Measurements from ENCODE around the gene NEK7. TPM values are rescaled to one million over a fixed set of nuclear protein-coding genes. Genes with fewer than 3 reads are reported as not detected.
"Not testable (repeated sequence)": the region's sequence is repeated elsewhere in the genome, so short reads cannot be mapped to it uniquely, and the experiment has no call there.

Gene NEK7
- total and polyA plus RNA-seq, 7 donors, result 15.2 to 312 (median 171) TPM

GRCh38 chr1:198124673-198125072 lies 32.1 kb upstream of the NEK7 start:
- no peak overlapping the region for H3K27ac ChIP-seq
- no peak for DNase-seq
- H3K36me3 ChIP-seq, result no peaks in the 10 kb centered on the region
- no peak overlapping the region for H3K4me3 ChIP-seq
- no peak for TF ChIP-seq POLR2A (IDR thresholded peaks at IDR 0.05)
- no peak for TF ChIP-seq EP300 (IDR thresholded peaks at IDR 0.05)
- no peak for TF ChIP-seq POLR2AphosphoS5 (IDR thresholded peaks at IDR 0.05)
- no peak for TF ChIP-seq CTCF (IDR thresholded peaks at IDR 0.05)
- no peaks in the 10 kb centered on the region for H3K27me3 ChIP-seq
- intact Hi-C loops (cut with DNase I), result no loop called here
- no peaks in the 10 kb centered on the region for H3K9me3 ChIP-seq
- no peaks in the 10 kb centered on the region for H3K4me1 ChIP-seq
- 81 to 88% methylated on average over 1 of the region's 1 CpG for WGBS, 2 donors

GRCh38 chr1:198125995-198126735 lies 30.6 kb upstream of the NEK7 start:
- TF ChIP-seq POLR2AphosphoS5 (IDR thresholded peaks at IDR 0.05) (no peak), CTCF (IDR thresholded peaks at IDR 0.05) (no peak), POLR2A (IDR thresholded peaks at IDR 0.05) (no peak), EP300 (IDR thresholded peaks at IDR 0.05) (no peak)

GRCh38 chr1:198128533-198128932 lies 28.3 kb upstream of the NEK7 start:
- H3K9me3 ChIP-seq, result no peaks in the 10 kb centered on the region

More at GRCh38 chr1:198125995-198126735, 30.6 kb upstream of the NEK7 start:
- Histone ChIP-seq H3K9me3 (no peaks in the 10 kb centered on the region), H3K4me1 (no peaks in the 10 kb centered on the region), H3K27me3 (no peaks in the 10 kb centered on the region), H3K4me3 (no peak overlapping the region), H3K36me3 (no peaks in the 10 kb centered on the region), H3K27ac (no peak overlapping the region)
- DNase-seq, result no peak
- intact Hi-C loops (cut with DNase I), result no loop called here
- whole genome bisulfite sequencing, 2 donors, result 12 to 58% methylated on average over 1 of the region's 1 CpG

GRCh38 chr1:198130053-198130452 lies 26.7 kb upstream of the NEK7 start:
- intact Hi-C loops (cut with DNase I); DNase-seq; H3K4me3 ChIP-seq; H3K36me3 ChIP-seq; H3K27me3 ChIP-seq; H3K4me1 ChIP-seq; H3K27ac ChIP-seq; H3K9me3 ChIP-seq: not testable (repeated sequence)
- WGBS, 2 donors, result 90 to 93% methylated on average over 11 of the region's 11 CpGs

More at GRCh38 chr1:198128533-198128932, 28.3 kb upstream of the NEK7 start:
- H3K27me3 ChIP-seq, result no peaks in the 10 kb centered on the region
- intact Hi-C loops (cut with DNase I), result no loop called here
- H3K36me3 ChIP-seq, result no peaks in the 10 kb centered on the region
- TF ChIP-seq POLR2A (IDR thresholded peaks at IDR 0.05) (no peak), POLR2AphosphoS5 (IDR thresholded peaks at IDR 0.05) (no peak), CTCF (IDR thresholded peaks at IDR 0.05) (no peak), EP300 (IDR thresholded peaks at IDR 0.05) (no peak)
- H3K4me3 ChIP-seq, result no peak overlapping the region
- DNase-seq, result no peak
- no peak overlapping the region for H3K27ac ChIP-seq
- no peaks in the 10 kb centered on the region for H3K4me1 ChIP-seq

- Histone ChIP-seq H3K4me1 (no peaks in the 10 kb centered on the region), H3K4me3 (no peak overlapping the region), H3K27ac (no peak overlapping the region), H3K9me3 (no peaks in the 10 kb centered on the region), H3K27me3 (no peaks in the 10 kb centered on the region), H3K36me3 (no peaks in the 10 kb centered on the region)
- intact Hi-C loops (cut with DNase I), result no loop called here
- DNase-seq, result no peak
- TF ChIP-seq POLR2A (IDR thresholded peaks at IDR 0.05) (no peak), POLR2AphosphoS5 (IDR thresholded peaks at IDR 0.05) (no peak), CTCF (IDR thresholded peaks at IDR 0.05) (no peak), EP300 (IDR thresholded peaks at IDR 0.05) (no peak)
- 83 to 84% methylated on average over 6 of the region's 6 CpGs for WGBS, 2 donors
Measured at GRCh38 chr1:198132060-198132781, 24.6 kb upstream of the NEK7 start.

All from sigmoid colon (tissue), 7 donors.